ENCODE data around the gene ARFGAP2. TPM values are rescaled to one million over a fixed set of nuclear protein-coding genes. Genes with fewer than 3 reads are reported as not detected.
"Not testable (repeated sequence)": the region's sequence is repeated elsewhere in the genome, so short reads cannot be mapped to it uniquely, and the experiment has no call there.

Gene ARFGAP2
- total and polyA plus RNA-seq, 4 donors: 51.2 to 140 (median 94.1) TPM

- Histone ChIP-seq H3K27ac (ENCODE audit: low read depth in 1 of 2, low read length in 1 of 2) (no peak overlapping the region), H3K4me3 (no peak overlapping the region), H3K9me3 (ENCODE audit: control insufficient read depth in 4 of 4, insufficient read depth in 3 of 4, low read length in 3 of 4) (no peaks in the 10 kb centered on the region), H3K27me3 (ENCODE audit: control insufficient read depth in 3 of 3, insufficient read depth in 3 of 3, low read length in 2 of 3) (no peaks in the 10 kb centered on the region), H3K9ac (ENCODE audit: insufficient read depth in 1 of 2, low read length in 2 of 2) (no peak overlapping the region), H3K4me1 (ENCODE audit: control insufficient read depth in 5 of 5, insufficient read depth in 5 of 5, low read length in 5 of 5) (no peaks in the 10 kb centered on the region), H3K36me3 (ENCODE audit: control insufficient read depth in 4 of 4, insufficient read depth in 4 of 4, low read length in 4 of 4) (no peaks in the 10 kb centered on the region)
- no peak for TF ChIP-seq CTCF (IDR thresholded peaks at IDR 0.05; ENCODE audit: control extremely low read depth, extremely low read depth)
- no peak for ATAC-seq (ENCODE audit: insufficient read depth, low FRiP score)
- 69 to 76% methylated on average over 2 of the region's 2 CpGs for WGBS, 2 donors
- no peak for DNase-seq
These were observed 54.9 kb downstream of the ARFGAP2 start for GRCh38 chr11:47121731-47122130.

GRCh38 chr11:47121056-47121455 lies 55.6 kb downstream of the ARFGAP2 start:
- 95 to 97% methylated on average over 2 of the region's 2 CpGs for WGBS, 2 donors
- Histone ChIP-seq H3K36me3 (ENCODE audit: control insufficient read depth in 4 of 4, insufficient read depth in 4 of 4, low read length in 4 of 4) (no peaks in the 10 kb centered on the region), H3K9ac (ENCODE audit: insufficient read depth in 1 of 2, low read length in 2 of 2) (no peak overlapping the region), H3K4me3 (no peak overlapping the region), H3K27me3 (ENCODE audit: control insufficient read depth in 3 of 3, insufficient read depth in 3 of 3, low read length in 2 of 3) (no peaks in the 10 kb centered on the region), H3K4me1 (ENCODE audit: control insufficient read depth in 5 of 5, insufficient read depth in 5 of 5, low read length in 5 of 5) (no peaks in the 10 kb centered on the region), H3K27ac (ENCODE audit: low read depth in 1 of 2, low read length in 1 of 2) (no peak overlapping the region), H3K9me3 (ENCODE audit: control insufficient read depth in 4 of 4, insufficient read depth in 3 of 4, low read length in 3 of 4) (no peaks in the 10 kb centered on the region)
- DNase-seq (no peak), ATAC-seq (ENCODE audit: insufficient read depth, low FRiP score) (no peak)
- no peak for TF ChIP-seq CTCF (IDR thresholded peaks at IDR 0.05; ENCODE audit: control extremely low read depth, extremely low read depth)

- not testable (repeated sequence) for H3K4me1 ChIP-seq (ENCODE audit: control insufficient read depth in 5 of 5, insufficient read depth in 5 of 5, low read length in 5 of 5); H3K27ac ChIP-seq (ENCODE audit: low read depth in 1 of 2, low read length in 1 of 2); ATAC-seq (ENCODE audit: insufficient read depth, low FRiP score); H3K27me3 ChIP-seq (ENCODE audit: control insufficient read depth in 3 of 3, insufficient read depth in 3 of 3, low read length in 2 of 3); H3K9me3 ChIP-seq (ENCODE audit: control insufficient read depth in 4 of 4, insufficient read depth in 3 of 4, low read length in 3 of 4); H3K36me3 ChIP-seq (ENCODE audit: control insufficient read depth in 4 of 4, insufficient read depth in 4 of 4, low read length in 4 of 4); H3K9ac ChIP-seq (ENCODE audit: insufficient read depth in 1 of 2, low read length in 2 of 2); H3K4me3 ChIP-seq
- 79 to 88% methylated on average over 20 of the region's 20 CpGs for WGBS, 2 donors
- DNase-seq: peak in 2 of 3 donors; percentile 39 to 48
These were observed 57.6 kb downstream of the ARFGAP2 start for GRCh38 chr11:47118958-47119688.

Small RNAs within 50 kb of the gene (small RNA-seq; reads per million reads assigned to genes)
- not detected for gene MIR6745 (ENCODE audit: low replicate concordance)

Other genes with a start within 250 kb of the ARFGAP2 start
- gene CSTPP1, start 240.1 kb downstream of the ARFGAP2 start, total RNA-seq: 10 to 100 TPM; 41.3 to 45.8 TPM
- gene CSTPP1, start 240.1 kb downstream of the ARFGAP2 start, polyA plus RNA-seq: 10 to 100 TPM; 26.0 to 27.5 TPM
- 10 to 100 TPM; 34.7 to 53.3 TPM for gene PACSIN3, start 9.6 kb upstream of the ARFGAP2 start, total RNA-seq
- 10 to 100 TPM; 20.6 to 37.9 TPM for gene PACSIN3, start 9.6 kb upstream of the ARFGAP2 start, polyA plus RNA-seq
- 10 to 100 TPM; 14.4 to 33.9 TPM for gene DDB2, start 38.1 kb upstream of the ARFGAP2 start, total RNA-seq
- gene DDB2, start 38.1 kb upstream of the ARFGAP2 start, polyA plus RNA-seq: 10 to 100 TPM; 16.8 to 36.4 TPM
- 10 to 100 TPM; 50.9 to 74.7 TPM for gene ACP2, start 71.9 kb upstream of the ARFGAP2 start, total RNA-seq
- gene ACP2, start 71.9 kb upstream of the ARFGAP2 start, polyA plus RNA-seq: 10 to 100 TPM; 40.6 to 70.8 TPM
- 10 to 100 TPM; 35.0 to 62.0 TPM for gene NR1H3, start 81.1 kb upstream of the ARFGAP2 start, total RNA-seq
- 10 to 100 TPM; 55.2 to 58.9 TPM for gene NR1H3, start 81.1 kb upstream of the ARFGAP2 start, polyA plus RNA-seq
- 10 to 100 TPM; 48.9 to 56.8 TPM for gene MADD, start 93.3 kb upstream of the ARFGAP2 start, total RNA-seq
- 10 to 100 TPM; 15.9 to 25.4 TPM for gene MADD, start 93.3 kb upstream of the ARFGAP2 start, polyA plus RNA-seq
- gene MYBPC3, start 175.8 kb upstream of the ARFGAP2 start, total RNA-seq: 1 to 10 TPM; 1.0 to 1.1 TPM
- 1 to 10 TPM in 1 of 2 donors, under 1 TPM in 1; 0.89 to 3.4 TPM for gene MYBPC3, start 175.8 kb upstream of the ARFGAP2 start, polyA plus RNA-seq
- gene SPI1, start 201.7 kb upstream of the ARFGAP2 start, total RNA-seq: 100 to 1,000 TPM in 1 of 2 donors, 10 to 100 TPM in 1; 27.6 to 188 TPM
- 100 to 1,000 TPM; 123 to 344 TPM for gene SPI1, start 201.7 kb upstream of the ARFGAP2 start, polyA plus RNA-seq
- gene SLC39A13, start 231.7 kb upstream of the ARFGAP2 start, total RNA-seq: 10 to 100 TPM; 31.8 to 83.8 TPM
- gene SLC39A13, start 231.7 kb upstream of the ARFGAP2 start, polyA plus RNA-seq: 10 to 100 TPM; 67.5 to 82.2 TPM
- gene PSMC3, start 249.6 kb upstream of the ARFGAP2 start, total RNA-seq: 100 to 1,000 TPM in 1 of 2 donors, 10 to 100 TPM in 1; 61.6 to 137 TPM
- 100 to 1,000 TPM; 145 to 192 TPM for gene PSMC3, start 249.6 kb upstream of the ARFGAP2 start, polyA plus RNA-seq